A673 (cell line): Measurements from ENCODE around the gene DCLRE1B.

ENCODE experiments used
- CTCF ChIP-seq: fragments of 300-800, 200-600 bp; sonication (generic); conservative IDR thresholded peaks from 2 replicates; pipeline ENCODE4 v1.5.1; 2017; ENCODE audit warnings: low read depth, mild to moderate bottlenecking, antibody characterized with exemption, low read length, moderate library complexity, mixed read lengths
- EZH2 ChIP-seq: fragments of 200-600 bp; sonication (generic); IDR thresholded peaks from 2 replicates; pipeline ENCODE4 v1.6.1; 2017; ENCODE audit warnings: borderline replicate concordance, low read depth, mild to moderate bottlenecking, mixed read lengths, antibody characterized with exemption, low read length; ENCODE audit not compliant: poor library complexity, severe bottlenecking

- TF ChIP-seq CTCF: no peak
- no peak for TF ChIP-seq EZH2
These were observed 6.8 kb upstream of the DCLRE1B start for GRCh38 chr1:113898241-113898814.
